ENCODE data around the gene INPP4A. TPM values are rescaled to one million over a fixed set of nuclear protein-coding genes. Genes with fewer than 3 reads are reported as not detected.

The INPP4A gene
- 15.0 and 18.3 TPM in 2 replicates for polyA plus RNA-seq (2012; rRNA removed)
- polyA plus RNA-seq (2012; cell fraction: cytosol; rRNA removed), result 7.8 and 12.0 TPM in 2 replicates
- polyA plus RNA-seq (2012; cell fraction: nucleus; rRNA removed), result 31.3 and 31.4 TPM in 2 replicates

GRCh38 chr2:98444436-98445176 is at the start of gene INPP4A:
INPP4A (plus strand) TSS chr2:98444858; CDS start chr2:98520049, 75,191 bp downstream.
- Histone ChIP-seq H3F3A (replicated peaks; ENCODE audit: insufficient read depth) (peaks cover 7% of the 10 kb centered on the region), H2AFZ (ENCODE audit: low read depth) (peak within 1 kb of the TSS; percentile 93), H3K4me3 (ENCODE audit: low read depth in 2 of 2, low read length in 1 of 2) (peak within 1 kb of the TSS; percentile 67 to 84), H3K4me1 (ENCODE audit: control insufficient read depth in 1 of 2, insufficient read depth in 2 of 2, low read depth in 1 of 2, low read length in 1 of 2) (peaks cover 8 to 18% of the 10 kb centered on the region in 2 experiments; a peak in 3 of 4 replicates), H3K4me2 (peak within 1 kb of the TSS; percentile 76), H3K9me2 (no peaks in the 10 kb centered on the region), H3K27me3 (ENCODE audit: insufficient read depth) (no peaks in the 10 kb centered on the region), H4K20me1 (ENCODE audit: insufficient read depth) (peaks cover 15% of the 10 kb centered on the region; the same call in 1 of the 2 replicates), H3K79me2 (ENCODE audit: insufficient read depth) (peaks cover 45% of the 10 kb centered on the region), H3K36me3 (replicated peaks in 1 of 2; ENCODE audit: control insufficient read depth in 1 of 2, insufficient read depth in 2 of 2, low read length in 1 of 2) (no peaks in the 10 kb centered on the region), H3K27ac (ENCODE audit: low read depth in 2 of 2, low read length in 1 of 2) (peak within 1 kb of the TSS; percentile 50 to 67), H3K9me3 (no peaks in the 10 kb centered on the region), H3K9ac (peak within 1 kb of the TSS; percentile 62)
- WGBS (ENCODE audit: low lambda C conversion rate), result 2% methylated on average over 7 of the region's 75 CpGs
- ChIA-PET CTCF (interaction anchor here (1.0 to 2.6 kb wide), 2 partner anchors 32 to 35 kb away, joined by 5 to 11 read pairs; no protein-coding TSS in a partner anchor), POLR2A (interaction anchor here (0.6 kb wide), 1 partner anchor 115 kb away, joined by 3 read pairs; no protein-coding TSS in a partner anchor)
- TF ChIP-seq JUND (IDR thresholded peaks at IDR 0.05) (no peak), TAF1 (IDR thresholded peaks at IDR 0.05; ENCODE audit: borderline replicate concordance, low read depth, low read length) (0 out of 2 replicates have a peak, but pooled peaks have one; percentile 11), SMC3 (IDR thresholded peaks at IDR 0.05; ENCODE audit: low read depth, low read length) (no peak), MXI1 (IDR thresholded peaks at IDR 0.05; ENCODE audit: low read depth, low read length) (peak; percentile 75; the same call in 1 of the 2 replicates), NRF1 (IDR thresholded peaks at IDR 0.05; ENCODE audit: low read depth, low read length) (peak; percentile 74), ZBTB33 (IDR thresholded peaks at IDR 0.05; ENCODE audit: borderline replicate concordance, low read depth) (no peak), USF2 (IDR thresholded peaks at IDR 0.05; ENCODE audit: borderline replicate concordance, low read depth, low read length) (no peak), CTCF (IDR thresholded peaks at IDR 0.05) (no peak), TEAD4 (IDR thresholded peaks at IDR 0.05; ENCODE audit: borderline replicate concordance, insufficient read depth) (no peak), YY1 (IDR thresholded peaks at IDR 0.05; ENCODE audit: low read depth) (no peak), MAX (IDR thresholded peaks at IDR 0.05; ENCODE audit: low read depth) (peak; percentile 25; the same call in 1 of the 2 replicates), GABPA (IDR thresholded peaks at IDR 0.05; ENCODE audit: low read depth) (no peak; the same call in 1 of the 2 replicates), GATA2 (CRISPR knock-in tag; IDR thresholded peaks at IDR 0.05) (no peak), RCOR1 (IDR thresholded peaks at IDR 0.05; ENCODE audit: low read length) (no peak), EZH2phosphoT487 (IDR thresholded peaks at IDR 0.05; ENCODE audit: borderline replicate concordance, low read depth) (no peak), REST (IDR thresholded peaks at IDR 0.05; ENCODE audit: low read depth, low read length) (no peak), POLR2AphosphoS5 (IDR thresholded peaks at IDR 0.05; ENCODE audit: low read depth, low read length) (peak; percentile 54; the same call in 1 of the 2 replicates)
- peak; percentile 98 for DNase-seq

Measured in SK-N-SH (cell line).